HepG2 (cell line): ENCODE results near the gene S100P. TPM values are rescaled to one million over a fixed set of nuclear protein-coding genes. Genes with fewer than 3 reads are reported as not detected.

ENCODE experiments used
- ARHGAP35 ChIP-seq: sonication (generic); formaldehyde crosslinking; IDR thresholded peaks from 2 replicates; pipeline ENCODE4 v1.9.0; 2022; ENCODE audit warnings: mild to moderate bottlenecking, inconsistent platforms, moderate library complexity, missing genetic modification reagents, borderline replicate concordance
- ATF5 ChIP-seq: sonication (generic); formaldehyde crosslinking; IDR thresholded peaks from 2 replicates; pipeline ENCODE4 v1.4.0; 2020; ENCODE audit warnings: mild to moderate bottlenecking, low read depth, missing genetic modification reagents
- HCFC1 ChIP-seq: fragments of 150-350 bp; IDR thresholded peaks from 2 replicates; pipeline ENCODE4 v1.6.1; 2014; ENCODE audit warnings: low read depth, low read length
- NFYC ChIP-seq: IDR thresholded peaks from 2 replicates; pipeline ENCODE4 v1.6.1; 2016; ENCODE audit warnings: missing genetic modification reagents, missing compliant biosample characterization
- RFX3 ChIP-seq: IDR thresholded peaks from 2 replicates; pipeline ENCODE4 v1.6.1; 2016; ENCODE audit warnings: missing biosample characterization, missing genetic modification reagents
- ZBTB40 ChIP-seq, 2 experiments: fragments of 450-650 bp in 1 of 2; sonication (generic) in 1 of 2; formaldehyde crosslinking in 1 of 2; IDR thresholded peaks; 2 replicates each; pipeline versions ENCODE4 v1.6.1 to v1.8.0; 2016 to 2022; ENCODE audit warnings: antibody characterized with exemption in 1 of 2, mild to moderate bottlenecking in 1 of 2, missing genetic modification reagents in 1 of 2
- ZNF660 ChIP-seq: sonication (generic); formaldehyde crosslinking; IDR thresholded peaks from 2 replicates; pipeline ENCODE4 v1.5.1; 2020; ENCODE audit warnings: mild to moderate bottlenecking, low read depth, missing genetic modification reagents, borderline replicate concordance
- polyA plus RNA-seq, 8 experiments: library from polyadenylated mRNA; depleted of rRNA in 3 of 8; stranded (reverse) in 7 of 8; unstranded in 1 of 8; fragments of >200 nt; fragmentation: Illumina TruSeq in 4 of 8; extraction: Trizol in 4 of 8; gene quantifications; 2 replicates each; pipeline versions ENCODE4 v1.2.1 to v1.2.3, GENCODE V29; 2011 to 2016; ENCODE audit warnings: low read depth in 4 of 8, missing spikeins in 1 of 8, mixed read lengths in 1 of 8; ENCODE audit not compliant: insufficient read depth in 1 of 8
- total RNA-seq, 5 experiments: library from RNA; depleted of rRNA; stranded (reverse); fragments of >200 nt; fragmentation: Illumina TruSeq; extraction: Trizol; gene quantifications; 2 replicates each; pipeline ENCODE4 v1.2.3, GENCODE V29; 2016; ENCODE audit warnings: low read depth in 1 of 5
- TF ChIP-seq, protein P1 (sequence below): sonication (generic); formaldehyde crosslinking; IDR thresholded peaks from 2 replicates; pipeline ENCODE4 v1.4.0; 2020; ENCODE audit warnings: mild to moderate bottlenecking, missing genetic modification reagents

Gene S100P
- total and polyA plus RNA-seq, 2 of the 13 experiments (the other 11 are each of a cell fraction or from before 2014, with no cell fraction given) = 278 to 1,649 TPM

GRCh38 chr4:6673660-6674499 lies 19.8 kb upstream of the S100P start (continued):
- TF ChIP-seq ZBTB40 (IDR thresholded peaks at IDR 0.05) (no peak), ZBTB40 (CRISPR knock-in tag; IDR thresholded peaks at IDR 0.05) (peak; percentile 82), ZNF660 (CRISPR knock-in tag) (no peak), RFX3 (CRISPR knock-in tag) (no peak), ATF5 (CRISPR knock-in tag) (peak; percentile 69; the same call in 1 of the 2 replicates), HCFC1 (peak; percentile 49; the same call in 1 of the 2 replicates), ARHGAP35 (CRISPR knock-in tag) (peak; percentile 70), NFYC (no peak)
- TF ChIP-seq, protein P1, sequence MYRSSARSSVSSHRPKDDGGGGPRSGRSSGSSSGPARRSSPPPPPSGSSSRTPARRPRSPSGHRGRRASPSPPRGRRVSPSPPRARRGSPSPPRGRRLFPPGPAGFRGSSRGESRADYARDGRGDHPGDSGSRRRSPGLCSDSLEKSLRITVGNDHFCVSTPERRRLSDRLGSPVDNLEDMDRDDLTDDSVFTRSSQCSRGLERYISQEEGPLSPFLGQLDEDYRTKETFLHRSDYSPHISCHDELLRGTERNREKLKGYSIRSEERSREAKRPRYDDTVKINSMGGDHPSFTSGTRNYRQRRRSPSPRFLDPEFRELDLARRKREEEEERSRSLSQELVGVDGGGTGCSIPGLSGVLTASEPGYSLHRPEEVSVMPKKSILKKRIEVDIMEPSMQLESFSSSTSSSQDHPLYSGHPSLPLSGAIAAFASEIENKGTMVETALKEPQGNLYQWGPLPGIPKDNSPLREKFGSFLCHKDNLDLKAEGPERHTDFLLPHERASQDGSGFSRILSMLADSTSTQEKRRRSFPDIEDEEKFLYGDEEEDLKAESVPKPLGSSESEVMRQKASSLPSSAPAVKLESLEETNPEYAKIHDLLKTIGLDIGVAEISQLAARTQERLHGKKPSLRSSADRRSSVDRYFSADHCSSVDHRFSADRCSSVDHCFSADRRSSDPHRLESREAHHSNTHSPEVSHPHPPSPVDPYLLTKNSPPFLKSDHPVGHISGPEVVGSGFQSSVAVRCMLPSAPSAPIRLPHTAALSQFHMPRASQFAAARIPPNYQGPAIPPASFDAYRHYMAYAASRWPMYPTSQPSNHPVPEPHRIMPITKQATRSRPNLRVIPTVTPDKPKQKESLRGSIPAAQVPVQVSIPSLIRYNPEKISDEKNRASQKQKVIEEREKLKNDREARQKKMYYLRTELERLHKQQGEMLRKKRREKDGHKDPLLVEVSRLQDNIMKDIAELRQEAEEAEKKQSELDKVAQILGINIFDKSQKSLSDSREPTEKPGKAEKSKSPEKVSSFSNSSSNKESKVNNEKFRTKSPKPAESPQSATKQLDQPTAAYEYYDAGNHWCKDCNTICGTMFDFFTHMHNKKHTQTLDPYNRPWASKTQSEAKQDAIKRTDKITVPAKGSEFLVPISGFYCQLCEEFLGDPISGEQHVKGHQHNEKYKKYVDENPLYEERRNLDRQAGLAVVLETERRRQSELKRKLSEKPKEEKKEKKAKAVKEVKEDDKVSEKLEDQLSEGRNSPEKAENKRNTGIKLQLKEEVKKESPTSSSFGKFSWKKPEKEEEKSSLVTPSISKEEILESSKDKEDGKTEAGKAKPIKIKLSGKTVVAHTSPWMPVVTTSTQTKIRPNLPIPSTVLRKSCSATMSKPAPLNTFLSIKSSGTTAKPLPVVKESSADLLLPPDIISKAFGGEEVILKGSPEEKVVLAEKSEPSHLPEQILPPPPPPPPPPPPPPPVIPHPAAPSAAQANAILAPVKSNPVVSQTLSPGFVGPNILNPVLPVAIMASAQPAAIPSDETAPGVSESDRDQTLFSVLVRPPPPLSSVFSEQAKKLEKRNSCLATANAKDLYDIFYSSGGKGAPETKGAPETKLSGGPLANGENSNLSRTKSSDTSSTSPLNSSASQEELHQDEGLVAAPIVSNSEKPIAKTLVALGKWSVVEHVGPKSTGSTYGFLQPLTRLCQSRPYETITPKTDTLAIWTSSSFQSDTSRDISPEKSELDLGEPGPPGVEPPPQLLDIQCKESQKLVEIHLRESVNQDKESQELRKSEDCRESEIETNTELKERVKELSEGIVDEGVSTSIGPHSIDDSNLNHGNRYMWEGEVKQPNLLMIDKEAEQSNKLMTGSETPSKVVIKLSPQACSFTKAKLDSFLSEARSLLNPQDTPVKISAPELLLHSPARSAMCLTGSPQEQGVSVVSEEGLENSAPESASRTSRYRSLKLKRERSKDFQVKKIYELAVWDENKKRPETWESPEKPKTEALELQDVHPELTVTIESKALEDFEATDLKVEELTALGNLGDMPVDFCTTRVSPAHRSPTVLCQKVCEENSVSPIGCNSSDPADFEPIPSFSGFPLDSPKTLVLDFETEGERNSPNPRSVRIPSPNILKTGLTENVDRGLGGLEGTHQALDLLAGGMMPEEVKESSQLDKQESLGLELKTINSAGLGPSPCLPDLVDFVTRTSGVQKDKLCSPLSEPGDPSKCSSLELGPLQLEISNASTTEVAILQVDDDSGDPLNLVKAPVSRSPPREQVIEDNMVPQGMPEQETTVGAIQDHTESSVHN = peak; percentile 66
